ENCODE measurements around the gene LTO1.

LTO1 gene

GRCh38 chr11:69635195-69635594 is 40.0 kb downstream of the LTO1 start:
- no peak for DNase-seq (ENCODE audit: low spot score)
- TF ChIP-seq, protein P1, sequence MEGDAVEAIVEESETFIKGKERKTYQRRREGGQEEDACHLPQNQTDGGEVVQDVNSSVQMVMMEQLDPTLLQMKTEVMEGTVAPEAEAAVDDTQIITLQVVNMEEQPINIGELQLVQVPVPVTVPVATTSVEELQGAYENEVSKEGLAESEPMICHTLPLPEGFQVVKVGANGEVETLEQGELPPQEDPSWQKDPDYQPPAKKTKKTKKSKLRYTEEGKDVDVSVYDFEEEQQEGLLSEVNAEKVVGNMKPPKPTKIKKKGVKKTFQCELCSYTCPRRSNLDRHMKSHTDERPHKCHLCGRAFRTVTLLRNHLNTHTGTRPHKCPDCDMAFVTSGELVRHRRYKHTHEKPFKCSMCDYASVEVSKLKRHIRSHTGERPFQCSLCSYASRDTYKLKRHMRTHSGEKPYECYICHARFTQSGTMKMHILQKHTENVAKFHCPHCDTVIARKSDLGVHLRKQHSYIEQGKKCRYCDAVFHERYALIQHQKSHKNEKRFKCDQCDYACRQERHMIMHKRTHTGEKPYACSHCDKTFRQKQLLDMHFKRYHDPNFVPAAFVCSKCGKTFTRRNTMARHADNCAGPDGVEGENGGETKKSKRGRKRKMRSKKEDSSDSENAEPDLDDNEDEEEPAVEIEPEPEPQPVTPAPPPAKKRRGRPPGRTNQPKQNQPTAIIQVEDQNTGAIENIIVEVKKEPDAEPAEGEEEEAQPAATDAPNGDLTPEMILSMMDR (IDR thresholded peaks at IDR 0.05; ENCODE audit: poor library complexity, severe bottlenecking), result no peak
- no peak overlapping the region for H3K4me3 ChIP-seq (ENCODE audit: severe bottlenecking)
- no peak overlapping the region for H3K27ac ChIP-seq (ENCODE audit: poor library complexity, severe bottlenecking)
- no peaks in the 10 kb centered on the region for H3K27me3 ChIP-seq (ENCODE audit: insufficient read depth, poor library complexity, severe bottlenecking)
- H3K4me1 ChIP-seq (ENCODE audit: insufficient read depth, poor library complexity, severe bottlenecking), result peaks cover 3% of the 10 kb centered on the region
- H3K9me3 ChIP-seq (ENCODE audit: severe bottlenecking), result no peaks in the 10 kb centered on the region
- no peaks in the 10 kb centered on the region for H3K36me3 ChIP-seq (ENCODE audit: low read depth)
- no peak for ATAC-seq (ENCODE audit: low read depth)

DNA sequence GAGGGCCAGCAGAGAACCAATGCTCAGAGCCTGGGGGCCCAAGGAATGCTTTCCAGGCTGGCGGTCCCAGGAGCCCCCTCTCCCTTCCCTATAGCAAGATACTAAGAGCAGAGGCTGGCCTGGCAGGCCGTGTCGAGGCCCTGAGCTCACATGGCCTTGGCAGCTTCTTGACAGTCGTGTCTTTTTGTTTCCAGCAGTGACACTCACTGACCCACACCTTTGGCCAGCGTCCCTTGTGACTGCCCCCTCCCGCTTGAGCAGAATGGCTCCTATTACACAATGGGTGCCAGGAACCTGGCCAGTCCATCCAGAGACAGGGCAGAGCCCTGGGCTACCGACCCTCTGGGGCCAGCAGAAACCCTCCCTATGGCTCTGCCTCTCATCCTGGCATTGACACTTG is 40.6 kb downstream of the LTO1 start:
- TF ChIP-seq, protein P1 (IDR thresholded peaks at IDR 0.05; ENCODE audit: poor library complexity, severe bottlenecking), result no peak
- Histone ChIP-seq H3K27me3 (ENCODE audit: insufficient read depth, poor library complexity, severe bottlenecking) (no peaks in the 10 kb centered on the region), H3K4me3 (ENCODE audit: severe bottlenecking) (no peak overlapping the region), H3K27ac (ENCODE audit: poor library complexity, severe bottlenecking) (no peak overlapping the region), H3K4me1 (ENCODE audit: insufficient read depth, poor library complexity, severe bottlenecking) (no peaks in the 10 kb centered on the region), H3K9me3 (ENCODE audit: severe bottlenecking) (no peaks in the 10 kb centered on the region), H3K36me3 (ENCODE audit: low read depth) (no peaks in the 10 kb centered on the region)
- DNase-seq (ENCODE audit: low spot score), result no peak
- ATAC-seq (ENCODE audit: low read depth), result no peak

- DNase-seq (ENCODE audit: low spot score) (no peak), ATAC-seq (ENCODE audit: low read depth) (no peak)
- no peaks in the 10 kb centered on the region for H3K27me3 ChIP-seq (ENCODE audit: insufficient read depth, poor library complexity, severe bottlenecking)
- no peaks in the 10 kb centered on the region for H3K4me1 ChIP-seq (ENCODE audit: insufficient read depth, poor library complexity, severe bottlenecking)
- no peak overlapping the region for H3K27ac ChIP-seq (ENCODE audit: poor library complexity, severe bottlenecking)
- TF ChIP-seq, protein P1 (IDR thresholded peaks at IDR 0.05; ENCODE audit: poor library complexity, severe bottlenecking), result no peak
- no peak overlapping the region for H3K4me3 ChIP-seq (ENCODE audit: severe bottlenecking)
- no peaks in the 10 kb centered on the region for H3K9me3 ChIP-seq (ENCODE audit: severe bottlenecking)
- H3K36me3 ChIP-seq (ENCODE audit: low read depth), result no peaks in the 10 kb centered on the region
These were observed 41.1 kb downstream of the LTO1 start for GRCh38 chr11:69634069-69634468.

DNA sequence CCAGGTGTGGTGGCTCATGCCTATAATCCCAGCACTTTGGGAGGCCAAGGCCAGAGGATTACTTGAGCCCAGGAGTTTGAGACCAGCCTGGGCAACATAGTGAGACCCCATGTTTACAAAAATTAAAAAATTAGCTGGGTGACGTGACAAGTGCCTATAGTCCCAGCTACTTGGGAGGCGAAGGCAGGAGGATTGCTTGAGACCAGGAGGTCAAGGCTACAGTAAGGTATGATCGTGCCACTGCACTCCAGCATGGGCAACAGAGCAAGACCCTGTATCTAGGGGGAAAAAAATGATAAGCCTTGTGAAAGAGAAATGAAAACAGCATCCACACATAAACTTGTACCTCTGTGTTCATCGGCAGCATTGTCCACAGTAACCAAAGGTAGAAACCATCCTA is 42.3 kb downstream of the LTO1 start:
- Histone ChIP-seq H3K27me3 (ENCODE audit: insufficient read depth, poor library complexity, severe bottlenecking) (no peaks in the 10 kb centered on the region), H3K9me3 (ENCODE audit: severe bottlenecking) (no peaks in the 10 kb centered on the region)
- no peak for ATAC-seq (ENCODE audit: low read depth)

DNA sequence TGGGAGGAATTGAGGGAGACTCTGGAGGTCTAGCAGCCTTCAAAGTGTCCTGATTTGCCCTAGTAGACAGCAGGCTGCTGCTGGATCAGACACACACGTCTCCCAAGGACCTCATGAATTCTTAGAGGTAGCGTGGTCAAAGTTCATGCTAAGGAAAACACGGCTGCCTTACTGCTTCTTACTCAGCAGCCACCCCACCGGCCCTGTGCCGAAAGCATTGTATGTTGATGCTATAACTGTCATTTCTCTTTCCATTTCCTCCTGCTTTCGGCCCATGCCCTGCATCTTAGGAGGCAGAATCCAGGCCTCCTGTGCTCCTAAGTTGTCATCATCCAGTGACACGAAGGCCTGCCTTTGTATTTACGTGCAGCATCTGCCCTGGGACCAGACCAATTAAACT is 44.7 kb downstream of the LTO1 start:
- Histone ChIP-seq H3K36me3 (ENCODE audit: low read depth) (no peaks in the 10 kb centered on the region), H3K27me3 (ENCODE audit: insufficient read depth, poor library complexity, severe bottlenecking) (no peaks in the 10 kb centered on the region), H3K9me3 (ENCODE audit: severe bottlenecking) (no peaks in the 10 kb centered on the region), H3K27ac (ENCODE audit: poor library complexity, severe bottlenecking) (no peak overlapping the region), H3K4me1 (ENCODE audit: insufficient read depth, poor library complexity, severe bottlenecking) (no peaks in the 10 kb centered on the region), H3K4me3 (ENCODE audit: severe bottlenecking) (no peak overlapping the region)
- ATAC-seq (ENCODE audit: low read depth), result no peak
- DNase-seq (ENCODE audit: low spot score), result no peak
- TF ChIP-seq, protein P1 (IDR thresholded peaks at IDR 0.05; ENCODE audit: poor library complexity, severe bottlenecking), result no peak

More for the DNA sequence above, 42.3 kb downstream of the LTO1 start:
- no peak overlapping the region for H3K4me3 ChIP-seq (ENCODE audit: severe bottlenecking)
- no peak overlapping the region for H3K27ac ChIP-seq (ENCODE audit: poor library complexity, severe bottlenecking)
- no peak for DNase-seq (ENCODE audit: low spot score)
- H3K4me1 ChIP-seq (ENCODE audit: insufficient read depth, poor library complexity, severe bottlenecking), result no peaks in the 10 kb centered on the region
- H3K36me3 ChIP-seq (ENCODE audit: low read depth), result no peaks in the 10 kb centered on the region
- TF ChIP-seq, protein P1 (IDR thresholded peaks at IDR 0.05; ENCODE audit: poor library complexity, severe bottlenecking), result no peak
